CD4-positive, alpha-beta T cell treated with Interleukin-17A for 1 hour (primary cell): ENCODE measurements around the gene ADD3.
"Not testable (repeated sequence)": the region's sequence is repeated elsewhere in the genome, so short reads cannot be mapped to it uniquely, and the experiment has no call there.

Experiments
- DNase-seq: peaks from one replicate; pipeline ENCODE4 v3.0.0-alpha.2; 2020

The ADD3 gene

GRCh38 chr10:109977382-109977806 is 30.4 kb upstream of the ADD3 start:
- DNase-seq = no peak

GRCh38 chr10:109978481-109978880 is 29.3 kb upstream of the ADD3 start:
- DNase-seq = peak; percentile 75

GRCh38 chr10:109979215-109979614 is 28.6 kb upstream of the ADD3 start:
- DNase-seq = no peak

- no peak for DNase-seq
These were observed 26.1 kb upstream of the ADD3 start for GRCh38 chr10:109981650-109982049.

- no peak for DNase-seq
These were observed 25.7 kb upstream of the ADD3 start for GRCh38 chr10:109982123-109982522.

- no peak for DNase-seq
These were observed 25.0 kb upstream of the ADD3 start for GRCh38 chr10:109982812-109983211.

GRCh38 chr10:109984013-109984412 is 23.8 kb upstream of the ADD3 start:
- DNase-seq = no peak

- DNase-seq = not testable (repeated sequence)
These were observed 22.0 kb upstream of the ADD3 start for GRCh38 chr10:109985768-109986167.

- DNase-seq = no peak
These were observed 20.2 kb upstream of the ADD3 start for GRCh38 chr10:109987452-109988211.

GRCh38 chr10:109988212-109988596 is 19.6 kb upstream of the ADD3 start:
- DNase-seq = no peak

GRCh38 chr10:109991266-109991855 is 16.4 kb upstream of the ADD3 start:
- no peak for DNase-seq

GRCh38 chr10:109992485-109992884 is 15.3 kb upstream of the ADD3 start:
- DNase-seq = no peak

- DNase-seq = no peak
These were observed 14.0 kb upstream of the ADD3 start for GRCh38 chr10:109993551-109994330.

GRCh38 chr10:109994711-109995577 is 12.8 kb upstream of the ADD3 start:
- DNase-seq = no peak

- DNase-seq = no peak
These were observed 12.2 kb upstream of the ADD3 start for GRCh38 chr10:109995595-109995994.

GRCh38 chr10:109996225-109996624 is 11.6 kb upstream of the ADD3 start:
- no peak for DNase-seq

GRCh38 chr10:109996766-109997171 is 11.0 kb upstream of the ADD3 start:
- DNase-seq = no peak

GRCh38 chr10:109997233-109997632 is 10.6 kb upstream of the ADD3 start:
- DNase-seq = no peak

GRCh38 chr10:109998513-109998912 is 9.3 kb upstream of the ADD3 start:
- DNase-seq = no peak

GRCh38 chr10:110002801-110003523 is 4.8 kb upstream of the ADD3 start:
- no peak for DNase-seq

- no peak for DNase-seq
These were observed 4.3 kb upstream of the ADD3 start for GRCh38 chr10:110003524-110003885.

GRCh38 chr10:110005719-110006118 is 2.1 kb upstream of the ADD3 start:
- DNase-seq = no peak
